ENCODE data around the gene CARS1.
"Not testable (repeated sequence)": the region's sequence is repeated elsewhere in the genome, so short reads cannot be mapped to it uniquely, and the experiment has no call there.

The CARS1 gene

GRCh38 chr11:3089236-3090061 is 32.2 kb upstream of the CARS1 start:
- no peak for DNase-seq (ENCODE audit: low read depth)

- DNase-seq (ENCODE audit: low read depth), result no peak
Measured at GRCh38 chr11:3088806-3089205, 31.6 kb upstream of the CARS1 start.

- no peak for DNase-seq (ENCODE audit: low read depth)
Measured at GRCh38 chr11:3087821-3088800, 30.9 kb upstream of the CARS1 start.

- no peak for DNase-seq (ENCODE audit: low read depth)
Measured at GRCh38 chr11:3087373-3087772, 30.1 kb upstream of the CARS1 start.

- DNase-seq (ENCODE audit: low read depth), result no peak
Measured at GRCh38 chr11:3086671-3087150, 29.5 kb upstream of the CARS1 start.

GRCh38 chr11:3086114-3086513 is 28.9 kb upstream of the CARS1 start:
- DNase-seq (ENCODE audit: low read depth), result no peak

- no peak for DNase-seq (ENCODE audit: low read depth)
Measured at GRCh38 chr11:3085052-3085451, 27.8 kb upstream of the CARS1 start.

- no peak for DNase-seq (ENCODE audit: low read depth)
Measured at GRCh38 chr11:3083321-3083720, 26.1 kb upstream of the CARS1 start.

- DNase-seq (ENCODE audit: low read depth), result no peak
Measured at GRCh38 chr11:3081386-3081751, 24.1 kb upstream of the CARS1 start.

GRCh38 chr11:3080733-3081385 is 23.6 kb upstream of the CARS1 start:
- no peak for DNase-seq (ENCODE audit: low read depth)

GRCh38 chr11:3080104-3080503 is 22.9 kb upstream of the CARS1 start:
- DNase-seq (ENCODE audit: low read depth), result no peak

- DNase-seq (ENCODE audit: low read depth), result no peak
Measured at GRCh38 chr11:3077846-3078440, 20.7 kb upstream of the CARS1 start.

GRCh38 chr11:3077189-3077836 is 20.1 kb upstream of the CARS1 start:
- DNase-seq (ENCODE audit: low read depth), result no peak

GRCh38 chr11:3074912-3075589 is 17.8 kb upstream of the CARS1 start:
- DNase-seq (ENCODE audit: low read depth), result no peak

- DNase-seq (ENCODE audit: low read depth), result peak; percentile 54
Measured at GRCh38 chr11:3073029-3073435, 15.8 kb upstream of the CARS1 start.

- no peak for DNase-seq (ENCODE audit: low read depth)
Measured at GRCh38 chr11:3069425-3069824, 12.2 kb upstream of the CARS1 start.

GRCh38 chr11:3066308-3066707 is 9.1 kb upstream of the CARS1 start:
- DNase-seq (ENCODE audit: low read depth), result not testable (repeated sequence)

GRCh38 chr11:3064709-3065108 is 7.5 kb upstream of the CARS1 start:
- not testable (repeated sequence) for DNase-seq (ENCODE audit: low read depth)

GRCh38 chr11:3063876-3064275 is 6.7 kb upstream of the CARS1 start:
- DNase-seq (ENCODE audit: low read depth), result peak; percentile 22

- not testable (repeated sequence) for DNase-seq (ENCODE audit: low read depth)
Measured at GRCh38 chr11:3063432-3063831, 6.2 kb upstream of the CARS1 start.

All from non-pigmented ciliary epithelial cell (primary cell).